Keratinocyte (primary cell): ENCODE results near the gene ACCS. TPM values are rescaled to one million over a fixed set of nuclear protein-coding genes. Genes with fewer than 3 reads are reported as not detected.

ENCODE experiments used
- DNase-seq: peaks from one replicate; pipeline ENCODE4 v3.0.0-alpha.2; 2011; ENCODE audit warnings: low read depth, missing footprints, low spot score
- FAIRE-seq: peaks from 2 replicates; lab custom pipeline; 2011; peaks lifted over from hg19 to GRCh38; lab: Jason Lieb, UNC
- H2AFZ ChIP-seq: 2 replicates; pipeline ENCODE4 v1.6.0; 2012; ENCODE audit warnings: low read length, control low read depth, inconsistent platforms; ENCODE audit not compliant: control insufficient read depth
- H3K27ac ChIP-seq: 2 replicates; pipeline ENCODE4 v1.5.1; 2011; ENCODE audit warnings: low read length; ENCODE audit not compliant: control insufficient read depth, insufficient read depth
- H3K27me3 ChIP-seq: 3 replicates; pipeline ENCODE4 v1.6.0; 2011; ENCODE audit warnings: low read length; ENCODE audit not compliant: control insufficient read depth, insufficient read depth; ENCODE audit errors: extremely low read depth
- H3K36me3 ChIP-seq, 2 experiments: 2 replicates in 1 of 2; 3 replicates in 1 of 2; pipeline ENCODE4 v1.5.1; 2011; ENCODE audit warnings: low read length in 2 of 2, mild to moderate bottlenecking in 1 of 2; ENCODE audit not compliant: control insufficient read depth in 2 of 2, insufficient read depth in 2 of 2; ENCODE audit errors: extremely low read depth in 1 of 2
- H3K4me1 ChIP-seq: 3 replicates; pipeline ENCODE4 v1.5.1; 2011; ENCODE audit warnings: low read length; ENCODE audit not compliant: control insufficient read depth, insufficient read depth; ENCODE audit errors: extremely low read depth
- H3K4me2 ChIP-seq: 3 replicates; pipeline ENCODE4 v1.6.0; 2011; ENCODE audit warnings: low read depth, low read length; ENCODE audit not compliant: control insufficient read depth, insufficient read depth; ENCODE audit errors: extremely low read depth
- H3K4me3 ChIP-seq, 3 experiments: fragments of 200-600 bp in 1 of 3; sonication (generic) in 1 of 3; 2 replicates in 2 of 3; 3 replicates in 1 of 3; pipeline ENCODE4 v1.5.1; 2011 to 2016; ENCODE audit warnings: low read length in 3 of 3, mild to moderate bottlenecking in 3 of 3, control low read depth in 2 of 3, inconsistent platforms in 1 of 3, low read depth in 1 of 3, mixed read lengths in 1 of 3, mixed run types in 1 of 3, moderate library complexity in 1 of 3; ENCODE audit not compliant: control insufficient read depth in 2 of 3, insufficient read depth in 2 of 3; ENCODE audit errors: extremely low read depth in 1 of 3
- H3K79me2 ChIP-seq: 2 replicates; pipeline ENCODE4 v1.6.0; 2012; ENCODE audit warnings: low read length; ENCODE audit not compliant: control insufficient read depth, insufficient read depth
- H3K9ac ChIP-seq: 3 replicates; pipeline ENCODE4 v1.6.0; 2011; ENCODE audit warnings: low read length; ENCODE audit not compliant: control insufficient read depth, insufficient read depth; ENCODE audit errors: extremely low read depth
- H3K9me1 ChIP-seq: 3 replicates; pipeline ENCODE4 v1.6.0; 2011; ENCODE audit warnings: low read length; ENCODE audit not compliant: control insufficient read depth, insufficient read depth; ENCODE audit errors: extremely low read depth
- H3K9me3 ChIP-seq: 2 replicates; pipeline ENCODE4 v1.5.1; 2012; ENCODE audit warnings: low read depth, low read length; ENCODE audit not compliant: control insufficient read depth
- H4K20me1 ChIP-seq: 3 replicates; pipeline ENCODE4 v1.6.0; 2011; ENCODE audit warnings: low read length; ENCODE audit not compliant: control insufficient read depth, insufficient read depth; ENCODE audit errors: extremely low read depth
- EZH2 ChIP-seq: IDR thresholded peaks from one replicate; pipeline ENCODE4 v1.6.1; 2012; ENCODE audit warnings: inconsistent platforms, mild to moderate bottlenecking, low read length, moderate library complexity
- dilution Hi-C: fragments of 300-500 bp; cut with MboI; formaldehyde crosslinking; loops from one replicate; pipeline ENCODE4 v1.7.0; 2020; ENCODE audit warnings: low sequenced_read_pairs; ENCODE audit not compliant: extremely low pct_ligation_motif_present
- polyA plus RNA-seq, 5 experiments: library from polyadenylated mRNA; depleted of rRNA in 3 of 5; stranded (reverse) in 3 of 5; stranded (forward) in 1 of 5; unstranded in 1 of 5; fragments of >200 nt; gene quantifications; 1 replicate in 1 of 5; 2 replicates in 3 of 5; 3 replicates in 1 of 5; pipeline versions ENCODE4 v1.2.1 to v1.2.3, GENCODE V29; 2011 to 2012; ENCODE audit warnings: missing spikeins in 2 of 5, low read depth in 1 of 5, low replicate concordance in 1 of 5
- TF ChIP-seq, protein P1 (sequence below), 3 experiments: IDR thresholded peaks in 1 of 3; conservative IDR thresholded peaks in 1 of 3; optimal IDR thresholded peaks in 1 of 3; 2 replicates in 2 of 3; 3 replicates in 1 of 3; pipeline versions ENCODE3 to v1.5.1; 2011; ENCODE audit warnings: low read length in 3 of 3, mild to moderate bottlenecking in 3 of 3, moderate library complexity in 2 of 3, control low read depth in 1 of 3, inconsistent platforms in 1 of 3; ENCODE audit not compliant: insufficient read depth in 2 of 3; ENCODE audit errors: extremely low read depth in 1 of 3

ACCS gene
- polyA plus RNA-seq, 1 donor (not counting 4 experiments of a cell fraction or from before 2014, with no cell fraction given), result 4.1 TPM

DNA sequence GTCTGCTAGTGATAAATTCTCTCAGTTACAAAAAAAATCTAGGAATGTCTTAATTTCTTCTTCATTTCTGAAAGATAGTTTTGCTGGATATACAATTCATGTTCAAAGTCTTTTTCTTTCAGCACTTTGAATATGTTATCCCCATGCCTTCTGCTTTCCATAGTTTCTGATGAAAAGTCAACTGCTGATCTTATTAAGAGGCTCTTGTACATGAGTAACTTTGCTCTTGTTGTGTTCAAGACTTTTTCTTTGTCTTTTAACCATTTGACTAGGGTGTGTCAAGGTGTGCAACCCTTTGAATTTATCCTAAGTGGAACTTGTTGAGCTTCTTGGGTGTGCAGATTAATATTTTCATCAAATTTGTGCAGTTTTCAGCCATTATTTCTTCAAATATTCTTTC, 40.3 kb upstream of the ACCS start:
- no peak for FAIRE-seq
- H3K27ac ChIP-seq, result no peak overlapping the region
- no peak overlapping the region for H3K9ac ChIP-seq
- no peak overlapping the region for H3K4me2 ChIP-seq
- no peaks in the 10 kb centered on the region for H3K79me2 ChIP-seq
- H2AFZ ChIP-seq, result no peak overlapping the region
- no peak for DNase-seq
- TF ChIP-seq EZH2, result no peak
- TF ChIP-seq, protein P1, sequence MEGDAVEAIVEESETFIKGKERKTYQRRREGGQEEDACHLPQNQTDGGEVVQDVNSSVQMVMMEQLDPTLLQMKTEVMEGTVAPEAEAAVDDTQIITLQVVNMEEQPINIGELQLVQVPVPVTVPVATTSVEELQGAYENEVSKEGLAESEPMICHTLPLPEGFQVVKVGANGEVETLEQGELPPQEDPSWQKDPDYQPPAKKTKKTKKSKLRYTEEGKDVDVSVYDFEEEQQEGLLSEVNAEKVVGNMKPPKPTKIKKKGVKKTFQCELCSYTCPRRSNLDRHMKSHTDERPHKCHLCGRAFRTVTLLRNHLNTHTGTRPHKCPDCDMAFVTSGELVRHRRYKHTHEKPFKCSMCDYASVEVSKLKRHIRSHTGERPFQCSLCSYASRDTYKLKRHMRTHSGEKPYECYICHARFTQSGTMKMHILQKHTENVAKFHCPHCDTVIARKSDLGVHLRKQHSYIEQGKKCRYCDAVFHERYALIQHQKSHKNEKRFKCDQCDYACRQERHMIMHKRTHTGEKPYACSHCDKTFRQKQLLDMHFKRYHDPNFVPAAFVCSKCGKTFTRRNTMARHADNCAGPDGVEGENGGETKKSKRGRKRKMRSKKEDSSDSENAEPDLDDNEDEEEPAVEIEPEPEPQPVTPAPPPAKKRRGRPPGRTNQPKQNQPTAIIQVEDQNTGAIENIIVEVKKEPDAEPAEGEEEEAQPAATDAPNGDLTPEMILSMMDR (optimal IDR thresholded peaks at IDR 0.05 in 1 of 3, IDR thresholded peaks at IDR 0.05 in 1 of 3, conservative IDR thresholded peaks at IDR 0.05 in 1 of 3; ENCODE audit: extremely low read depth in 1 of 3, insufficient read depth in 2 of 3, low read length in 3 of 3), result no peak
- no peaks in the 10 kb centered on the region for H3K9me1 ChIP-seq
- H4K20me1 ChIP-seq, result no peaks in the 10 kb centered on the region
- no peaks in the 10 kb centered on the region for H3K9me3 ChIP-seq
- H3K27me3 ChIP-seq, result no peaks in the 10 kb centered on the region
- dilution Hi-C loops, result no loop called here
- H3K4me3 ChIP-seq, result no peak overlapping the region
- no peaks in the 10 kb centered on the region for H3K4me1 ChIP-seq
- H3K36me3 ChIP-seq, result no peaks in the 10 kb centered on the region

DNA sequence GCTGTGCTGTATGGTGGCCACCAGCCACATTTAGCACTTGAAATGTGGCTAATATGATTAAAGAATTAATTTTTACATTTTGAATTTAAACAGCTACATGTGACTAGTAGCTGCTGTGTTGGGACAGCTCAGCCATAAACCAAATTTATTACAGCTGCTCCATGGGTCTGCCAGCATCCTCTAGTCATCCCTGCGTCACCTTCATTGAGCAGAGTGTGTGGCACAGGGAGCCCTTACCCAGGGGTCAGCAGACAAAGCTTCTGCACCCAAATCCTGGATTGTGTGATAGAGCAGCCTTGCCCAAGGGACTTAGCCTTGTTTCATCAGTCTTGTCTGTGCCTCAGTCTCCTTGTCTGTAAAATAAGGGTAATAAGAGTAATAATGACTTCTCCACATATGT, 37.7 kb upstream of the ACCS start:
- Histone ChIP-seq H3K36me3 (no peaks in the 10 kb centered on the region), H3K4me1 (no peaks in the 10 kb centered on the region), H3K79me2 (no peaks in the 10 kb centered on the region), H3K9ac (no peak overlapping the region), H3K4me2 (no peak overlapping the region), H3K9me1 (no peaks in the 10 kb centered on the region), H3K4me3 (no peak overlapping the region), H3K27me3 (peaks cover 5% of the 10 kb centered on the region), H4K20me1 (no peaks in the 10 kb centered on the region), H3K9me3 (no peaks in the 10 kb centered on the region), H2AFZ (no peak overlapping the region), H3K27ac (no peak overlapping the region)
- dilution Hi-C loops, result no loop called here
- FAIRE-seq, result no peak
- TF ChIP-seq EZH2, result no peak
- TF ChIP-seq, protein P1 (optimal IDR thresholded peaks at IDR 0.05 in 1 of 3, IDR thresholded peaks at IDR 0.05 in 1 of 3, conservative IDR thresholded peaks at IDR 0.05 in 1 of 3; ENCODE audit: extremely low read depth in 1 of 3, insufficient read depth in 2 of 3, low read length in 3 of 3), result no peak
- no peak for DNase-seq
